PC-9 (cell line): ENCODE results near the gene CTNND2. TPM values are rescaled to one million over a fixed set of nuclear protein-coding genes. Genes with fewer than 3 reads are reported as not detected.

Source experiments
- BruUV-seq: library from RNA; stranded (reverse); fragments of 400-500 nt; replicated peaks from 2 replicates; lab custom pipeline; 2021; lab: Mats Ljungman, UMichigan
- CTCF ChIA-PET: fragments of 300-600 bp; sonication (Branson Sonifier 250); formaldehyde crosslinking; loops from one replicate; lab custom pipeline; 2022; ENCODE audit warnings: antibody characterized with exemption; lab: Charles Lee
- POLR2A ChIA-PET: fragments of 300-600 bp; sonication (Branson Sonifier 250); formaldehyde crosslinking; loops from one replicate; lab custom pipeline; 2022; ENCODE audit warnings: antibody characterized with exemption; ENCODE audit not compliant: unreplicated experiment; lab: Charles Lee
- DNase-seq, 2 experiments: peaks; one replicate each; pipeline versions ENCODE4 v3.0.0 to v3.0.0-alpha.2; 2015 to 2022; ENCODE audit warnings: mixed read lengths in 1 of 2
- H2AFZ ChIP-seq: fragments of 200-600 bp; sonication (generic); 2 replicates; pipeline ENCODE4 v1.8.1; 2017; ENCODE audit warnings: antibody characterized with exemption
- H3F3A ChIP-seq: fragments of 200-600 bp; sonication (generic); 2 replicates; pipeline ENCODE4 v1.8.1; 2017; ENCODE audit warnings: antibody characterized with exemption, mild to moderate bottlenecking, low read depth; ENCODE audit not compliant: insufficient read depth
- H3K27ac ChIP-seq: fragments of 200-600 bp; sonication (generic); 2 replicates; pipeline ENCODE4 v1.6.1; 2016; ENCODE audit warnings: mixed run types
- H3K27me3 ChIP-seq: fragments of 200-600 bp; sonication (generic); 2 replicates; pipeline ENCODE4 v1.6.1; 2016; ENCODE audit warnings: low read depth, mixed run types; ENCODE audit not compliant: insufficient read depth
- H3K36me3 ChIP-seq: fragments of 200-600 bp; sonication (generic); 2 replicates; pipeline ENCODE4 v1.6.1; 2016; ENCODE audit warnings: low read depth, mixed run types
- H3K4me1 ChIP-seq: fragments of 200-600 bp; sonication (generic); replicated peaks from 2 replicates; pipeline ENCODE4 v1.6.1; 2016; ENCODE audit warnings: mixed run types; ENCODE audit not compliant: insufficient read depth
- H3K4me2 ChIP-seq: fragments of 200-600 bp; sonication (generic); 2 replicates; pipeline ENCODE4 v1.6.1; 2017; ENCODE audit warnings: mixed run types
- H3K4me3 ChIP-seq: fragments of 200-600 bp; sonication (generic); 2 replicates; pipeline ENCODE4 v1.6.1; 2016; ENCODE audit warnings: mixed run types
- H3K79me2 ChIP-seq: fragments of 200-600 bp; sonication (generic); 2 replicates; pipeline ENCODE4 v1.6.1; 2017; ENCODE audit warnings: low read depth, mixed run types
- H3K9me2 ChIP-seq: fragments of 200-600 bp; sonication (generic); 2 replicates; pipeline ENCODE4 v1.8.1; 2017; ENCODE audit warnings: mild to moderate bottlenecking; ENCODE audit not compliant: insufficient read depth
- H3K9me3 ChIP-seq: fragments of 200-600 bp; sonication (generic); 2 replicates; pipeline ENCODE4 v1.8.1; 2016; ENCODE audit warnings: low read depth; ENCODE audit not compliant: insufficient read depth
- H4K20me1 ChIP-seq: fragments of 200-600 bp; sonication (generic); 2 replicates; pipeline ENCODE4 v1.8.1; 2017; ENCODE audit not compliant: insufficient read depth
- CTCF ChIP-seq: fragments of 200-600 bp; sonication (generic); conservative IDR thresholded peaks from 2 replicates; pipeline ENCODE4 v1.6.1; 2017; ENCODE audit warnings: mixed run types, antibody characterized with exemption, mild to moderate bottlenecking, moderate library complexity
- EZH2 ChIP-seq: fragments of 200-600 bp; sonication (generic); IDR thresholded peaks from 2 replicates; pipeline ENCODE4 v1.8.0; 2017; ENCODE audit warnings: antibody characterized with exemption, low read depth
- intact Hi-C: fragments of 100-400 bp; cut with micrococcal nuclease; formaldehyde crosslinking; loops from one replicate; pipeline ENCODE4 v1.10.0; 2022; ENCODE audit not compliant: unreplicated experiment
- total RNA-seq: library from RNA; stranded (reverse); gene quantifications from 2 replicates; pipeline ENCODE4 v1.2.3, GENCODE V29; 2021

Gene CTNND2
- total RNA-seq, 1 experiment from 2014 or later, result not detected

DNA sequence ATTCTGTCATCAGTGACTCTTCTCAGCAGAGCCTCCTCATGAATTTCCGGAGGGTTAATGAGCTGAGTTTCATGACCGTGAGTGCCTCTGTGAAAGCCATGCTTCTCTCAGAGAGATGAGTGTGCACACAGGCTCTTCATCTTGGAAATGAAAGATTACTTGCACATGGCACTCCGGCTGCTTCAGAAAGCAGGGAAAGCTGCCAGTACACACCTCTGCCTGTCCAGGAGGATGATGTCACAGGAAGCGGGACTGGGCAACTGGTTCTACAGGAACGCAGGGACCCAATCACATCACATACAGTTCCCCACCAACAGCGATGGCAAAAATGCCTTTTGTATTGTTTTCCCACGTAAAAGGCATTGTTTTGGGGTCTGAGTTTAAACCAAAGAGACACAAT, 857.2 kb downstream of the CTNND2 start:
- no peaks in the 10 kb centered on the region for H3K9me2 ChIP-seq
- H2AFZ ChIP-seq, result peak overlapping the region; percentile 45; the same call in 1 of the 2 replicates
- ChIA-PET CTCF (interaction anchor here (0.5 kb wide), 1 partner anchor 595 kb away, joined by 9 read pairs; no protein-coding TSS in a partner anchor), POLR2A (no interaction called here)
- H3K79me2 ChIP-seq, result no peaks in the 10 kb centered on the region
- BruUV-seq, result no TSS peak
- H3F3A ChIP-seq, result no peaks in the 10 kb centered on the region
- intact Hi-C loops, result loop anchor here (5.0 kb wide), 1 partner anchor 595 kb away; no protein-coding TSS in a partner anchor
- no peak for DNase-seq
- no peaks in the 10 kb centered on the region for H3K4me1 ChIP-seq
- no peak overlapping the region for H3K4me2 ChIP-seq
- no peak for TF ChIP-seq CTCF
- TF ChIP-seq EZH2, result no peak
- H4K20me1 ChIP-seq, result no peaks in the 10 kb centered on the region
- no peak overlapping the region for H3K4me3 ChIP-seq
- H3K27ac ChIP-seq, result no peak overlapping the region
- no peaks in the 10 kb centered on the region for H3K9me3 ChIP-seq
- H3K27me3 ChIP-seq, result no peaks in the 10 kb centered on the region
- H3K36me3 ChIP-seq, result no peaks in the 10 kb centered on the region

GRCh38 chr5:11046160-11046559, 858.1 kb downstream of the CTNND2 start:
- Histone ChIP-seq H3K4me2 (no peak overlapping the region), H3K9me3 (no peaks in the 10 kb centered on the region), H3K36me3 (no peaks in the 10 kb centered on the region), H3K79me2 (no peaks in the 10 kb centered on the region), H2AFZ (no peak overlapping the region), H3K9me2 (no peaks in the 10 kb centered on the region), H4K20me1 (no peaks in the 10 kb centered on the region), H3F3A (no peaks in the 10 kb centered on the region), H3K4me1 (no peaks in the 10 kb centered on the region), H3K27ac (no peak overlapping the region), H3K27me3 (no peaks in the 10 kb centered on the region), H3K4me3 (no peak overlapping the region)
- ChIA-PET CTCF (no interaction called here), POLR2A (no interaction called here)
- intact Hi-C loops, result loop anchor here (1.0 to 5.0 kb wide), 2 partner anchors 351 to 594 kb away; no protein-coding TSS in a partner anchor
- DNase-seq, result no peak
- no peak for TF ChIP-seq CTCF
- no peak for TF ChIP-seq EZH2
- BruUV-seq, result no TSS peak

- H2AFZ ChIP-seq, result no peak overlapping the region
- ChIA-PET POLR2A (no interaction called here), CTCF (no interaction called here)
- BruUV-seq, result no TSS peak
- H3K9me2 ChIP-seq, result no peaks in the 10 kb centered on the region
- no peak overlapping the region for H3K4me3 ChIP-seq
- H3K27me3 ChIP-seq, result no peaks in the 10 kb centered on the region
- TF ChIP-seq CTCF, result no peak
- no peak for TF ChIP-seq EZH2
- H3K4me2 ChIP-seq, result no peak overlapping the region
- H3K4me1 ChIP-seq, result no peaks in the 10 kb centered on the region
- no peak for DNase-seq
- H3K9me3 ChIP-seq, result no peaks in the 10 kb centered on the region
- intact Hi-C loops, result loop anchor here (5.0 kb wide), 1 partner anchor 593 kb away; no protein-coding TSS in a partner anchor
- no peaks in the 10 kb centered on the region for H4K20me1 ChIP-seq
- H3K36me3 ChIP-seq, result no peaks in the 10 kb centered on the region
- H3F3A ChIP-seq, result no peaks in the 10 kb centered on the region
- H3K27ac ChIP-seq, result no peak overlapping the region
- H3K79me2 ChIP-seq, result no peaks in the 10 kb centered on the region
These were observed 858.8 kb downstream of the CTNND2 start for GRCh38 chr5:11045411-11045810.
